ENCODE results near the gene CASQ2.

The CASQ2 gene

GRCh38 chr1:115768549-115768948 lies at the start of gene CASQ2:
Gene CASQ2 (minus strand): TSS chr1:115768714. CDS start chr1:115768541, 173 bp downstream.
- no peak for DNase-seq (ENCODE audit: low read depth)

GRCh38 chr1:115815694-115816093 lies 47.2 kb upstream of the CASQ2 start:
- DNase-seq (ENCODE audit: low read depth) = no peak

GRCh38 chr1:115814685-115815398 lies 46.3 kb upstream of the CASQ2 start:
- DNase-seq (ENCODE audit: low read depth) = no peak

GRCh38 chr1:115813727-115814126 lies 45.2 kb upstream of the CASQ2 start:
- DNase-seq (ENCODE audit: low read depth) = no peak

- DNase-seq (ENCODE audit: low read depth) = no peak
These were observed 42.8 kb upstream of the CASQ2 start for GRCh38 chr1:115811140-115811828.

- DNase-seq (ENCODE audit: low read depth) = no peak
These were observed 42.1 kb upstream of the CASQ2 start for GRCh38 chr1:115810609-115811008.

GRCh38 chr1:115809847-115810246 lies 41.3 kb upstream of the CASQ2 start:
- no peak for DNase-seq (ENCODE audit: low read depth)

- no peak for DNase-seq (ENCODE audit: low read depth)
These were observed 40.6 kb upstream of the CASQ2 start for GRCh38 chr1:115809076-115809475.

GRCh38 chr1:115807723-115808122 lies 39.2 kb upstream of the CASQ2 start:
- peak; percentile 11 for DNase-seq (ENCODE audit: low read depth)

- no peak for DNase-seq (ENCODE audit: low read depth)
These were observed 37.1 kb upstream of the CASQ2 start for GRCh38 chr1:115805597-115805996.

- no peak for DNase-seq (ENCODE audit: low read depth)
These were observed 33.9 kb upstream of the CASQ2 start for GRCh38 chr1:115802416-115802815.

- DNase-seq (ENCODE audit: low read depth) = no peak
These were observed 29.0 kb upstream of the CASQ2 start for GRCh38 chr1:115797486-115797885.

GRCh38 chr1:115796897-115797296 lies 28.4 kb upstream of the CASQ2 start:
- DNase-seq (ENCODE audit: low read depth) = no peak

GRCh38 chr1:115796036-115796435 lies 27.5 kb upstream of the CASQ2 start:
- no peak for DNase-seq (ENCODE audit: low read depth)

- no peak for DNase-seq (ENCODE audit: low read depth)
These were observed 26.6 kb upstream of the CASQ2 start for GRCh38 chr1:115794976-115795639.

- DNase-seq (ENCODE audit: low read depth) = no peak
These were observed 24.6 kb upstream of the CASQ2 start for GRCh38 chr1:115793162-115793561.

- DNase-seq (ENCODE audit: low read depth) = no peak
These were observed 23.3 kb upstream of the CASQ2 start for GRCh38 chr1:115791816-115792215.

GRCh38 chr1:115790846-115791245 lies 22.3 kb upstream of the CASQ2 start:
- DNase-seq (ENCODE audit: low read depth) = no peak

- DNase-seq (ENCODE audit: low read depth) = no peak
These were observed 21.8 kb upstream of the CASQ2 start for GRCh38 chr1:115790356-115790755.

GRCh38 chr1:115783311-115783710 lies 14.8 kb upstream of the CASQ2 start:
- DNase-seq (ENCODE audit: low read depth) = no peak

GRCh38 chr1:115782571-115783281 lies 14.2 kb upstream of the CASQ2 start:
- no peak for DNase-seq (ENCODE audit: low read depth)

GRCh38 chr1:115781851-115782250 lies 13.3 kb upstream of the CASQ2 start:
- no peak for DNase-seq (ENCODE audit: low read depth)

- no peak for DNase-seq (ENCODE audit: low read depth)
These were observed 12.8 kb upstream of the CASQ2 start for GRCh38 chr1:115781343-115781742.

All from stimulated activated CD8-positive, alpha-beta memory T cell treated with anti-CD3 and anti-CD28 coated beads, Interleukin-12 subunit alpha, Interleukin-12 subunit beta, amount 100 ng/mL, for 1 hour (primary cell).